ENCODE data around the gene KRT81.

Gene KRT81

GRCh38 chr12:52291267-52291935 lies at the start of gene KRT81:
KRT81 (minus strand) TSS chr12:52291534; CDS start chr12:52291465, 69 bp downstream.
- no peak for DNase-seq

DNA sequence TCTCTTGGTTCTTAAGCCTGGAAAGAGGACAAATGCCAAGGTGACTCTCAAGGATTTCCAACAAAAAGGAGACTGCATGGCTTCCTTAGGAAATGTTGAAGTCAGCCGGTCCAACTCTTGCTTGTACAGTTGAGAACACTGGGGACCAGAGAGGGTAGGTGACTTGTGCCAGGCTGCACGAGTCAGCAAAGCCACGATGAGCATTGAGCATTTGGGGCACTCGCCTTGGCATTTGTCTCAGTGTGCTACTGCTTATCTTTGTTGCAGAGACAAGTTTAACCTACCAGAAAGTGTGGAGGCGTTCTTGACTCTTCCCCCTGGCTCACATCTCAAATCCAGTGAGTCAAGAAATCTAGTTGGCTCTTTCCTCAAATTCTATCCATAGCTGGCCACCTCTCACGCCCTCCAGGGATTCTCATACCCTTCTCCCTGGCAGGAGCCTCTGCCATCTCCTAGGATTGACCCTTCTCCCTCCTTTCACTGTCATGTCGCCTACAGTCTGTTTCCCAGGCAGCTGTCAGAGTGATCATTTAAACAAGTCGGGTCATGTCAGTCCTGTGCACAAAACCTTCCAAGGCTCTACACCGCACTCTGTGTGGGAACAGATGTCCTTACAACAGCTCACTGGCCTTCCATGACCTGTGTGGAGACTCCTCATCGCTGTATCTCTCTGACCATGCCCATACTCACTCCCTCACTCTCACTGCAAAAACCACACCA lies 47.1 kb upstream of the KRT81 start:
- no peak for DNase-seq

- DNase-seq: no peak
These were observed 45.7 kb upstream of the KRT81 start for GRCh38 chr12:52337054-52337453.

- no peak for DNase-seq
These were observed 45.3 kb upstream of the KRT81 start for GRCh38 chr12:52336641-52337040.

DNA sequence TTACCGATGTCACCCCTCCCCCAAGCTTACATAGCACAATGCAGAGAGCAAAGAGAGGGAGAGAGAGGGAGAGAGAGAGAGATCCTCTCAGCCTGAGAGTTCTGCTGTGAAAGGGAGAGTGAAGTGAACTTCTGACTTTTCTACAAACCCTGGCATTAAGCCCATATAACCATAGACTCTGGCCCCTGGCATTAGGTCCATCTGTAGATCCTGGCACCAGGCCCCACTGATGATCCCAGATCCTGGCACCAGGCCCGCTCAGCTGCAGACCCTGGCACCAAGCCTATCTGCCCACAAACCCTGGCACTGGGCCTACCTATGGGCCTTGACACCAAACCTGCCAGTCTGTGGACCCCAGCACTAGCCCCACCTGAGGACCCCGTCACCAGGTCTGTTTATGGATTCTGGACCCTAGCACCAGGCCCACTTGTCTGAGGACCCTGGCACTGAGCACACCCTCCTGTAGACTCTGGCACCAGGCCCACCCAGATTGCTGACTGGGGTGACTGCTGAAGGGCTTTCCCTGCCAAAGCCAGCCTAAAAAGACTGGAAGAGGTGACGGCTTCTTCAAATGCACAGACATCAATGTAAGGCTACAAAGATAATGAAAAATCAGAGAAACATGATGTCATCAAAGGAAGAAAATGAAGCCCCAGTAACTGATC lies 44.4 kb upstream of the KRT81 start:
- no peak for DNase-seq

DNA sequence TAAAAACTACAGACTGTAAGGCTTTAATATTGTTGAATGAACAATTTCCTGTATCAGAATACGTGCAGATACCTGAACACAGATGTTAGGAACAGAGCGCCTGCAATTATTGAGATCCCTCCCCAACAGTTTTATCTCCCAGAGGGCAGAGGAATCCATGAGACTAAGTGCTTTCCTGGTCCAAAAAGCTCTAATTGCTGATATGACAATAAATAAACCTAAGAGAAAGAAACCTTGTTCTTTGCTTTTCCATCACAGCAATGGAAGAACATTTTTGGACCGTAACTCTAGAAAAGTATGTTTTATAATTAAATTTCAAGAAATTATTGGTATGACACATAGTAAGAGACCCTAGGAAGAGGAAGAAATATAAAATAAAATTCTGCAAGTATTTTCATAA lies 42.9 kb upstream of the KRT81 start:
- DNase-seq: no peak

GRCh38 chr12:52333321-52333720 lies 42.0 kb upstream of the KRT81 start:
- no peak for DNase-seq

DNA sequence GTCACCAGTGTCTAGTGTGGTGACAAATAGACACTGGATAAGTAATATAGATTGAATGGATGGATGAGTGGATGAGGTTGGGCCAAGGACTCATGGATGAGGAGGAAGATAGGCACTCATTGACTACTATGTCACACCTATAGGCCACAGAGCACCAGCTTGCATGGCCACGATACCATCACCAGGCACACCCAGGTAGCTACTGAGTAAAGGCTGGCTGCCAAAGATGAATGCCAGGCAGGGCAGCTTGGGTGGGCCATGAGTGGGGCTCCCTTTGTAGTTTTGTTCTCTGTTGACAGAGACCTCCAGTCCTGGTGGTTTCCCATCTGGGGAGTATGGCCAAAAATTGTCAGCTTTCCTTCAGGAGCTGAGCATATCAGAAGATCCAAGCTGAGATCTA lies 41.0 kb upstream of the KRT81 start:
- no peak for DNase-seq

- DNase-seq: no peak
These were observed 40.5 kb upstream of the KRT81 start for GRCh38 chr12:52331833-52332232.

DNA sequence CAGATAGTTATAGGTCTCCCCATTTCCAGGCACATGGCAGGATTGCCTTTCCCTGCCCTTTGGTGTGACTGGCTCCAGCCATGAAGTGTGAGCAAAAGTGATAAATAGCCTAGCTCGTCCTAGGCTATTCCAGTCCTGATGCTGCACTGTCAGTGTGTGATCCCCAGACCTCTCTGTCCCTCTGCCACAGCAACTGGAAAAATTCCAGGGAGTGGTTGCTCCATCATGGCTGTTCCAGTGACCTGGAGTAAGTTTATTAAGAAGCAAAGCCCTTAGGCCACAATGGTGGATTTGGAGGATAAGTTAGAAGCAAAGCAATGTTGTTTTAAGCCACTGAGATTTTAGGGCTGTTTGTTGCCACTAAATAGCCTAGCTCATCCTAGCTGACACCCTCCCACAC lies 39.7 kb upstream of the KRT81 start:
- DNase-seq: no peak

DNA sequence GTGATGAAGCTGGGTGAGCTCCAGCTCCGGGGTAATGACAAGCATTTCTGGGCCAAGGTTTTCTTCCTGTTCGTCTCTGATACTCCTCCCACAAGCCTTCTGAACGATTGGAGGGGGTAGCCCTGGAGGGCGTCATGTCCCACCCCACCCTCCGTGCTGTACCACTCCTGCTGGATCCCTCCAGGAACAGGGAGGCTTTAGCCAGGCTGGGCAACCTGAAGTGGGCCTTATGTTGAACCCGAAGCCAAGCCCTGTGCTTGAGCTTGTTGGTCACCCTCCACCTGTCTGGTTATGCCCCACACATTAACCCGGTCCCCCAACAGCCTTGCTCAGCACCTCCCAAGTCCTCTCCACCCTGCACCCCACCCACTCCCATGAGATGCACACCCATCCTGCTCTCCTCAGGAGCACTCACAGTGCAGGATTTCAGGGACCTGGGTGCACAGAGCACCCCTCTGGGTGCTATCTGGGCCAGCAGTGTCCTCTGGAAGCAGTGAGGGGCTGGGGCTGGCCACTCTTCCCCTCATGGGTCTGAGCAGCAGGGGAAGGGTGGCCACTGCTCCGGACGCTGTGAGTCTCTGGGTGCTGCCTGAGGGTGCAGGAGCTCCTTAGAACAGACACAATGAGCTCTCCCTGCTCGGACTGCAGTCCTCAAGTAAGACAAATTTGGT lies 36.6 kb upstream of the KRT81 start:
- no peak for DNase-seq

DNA sequence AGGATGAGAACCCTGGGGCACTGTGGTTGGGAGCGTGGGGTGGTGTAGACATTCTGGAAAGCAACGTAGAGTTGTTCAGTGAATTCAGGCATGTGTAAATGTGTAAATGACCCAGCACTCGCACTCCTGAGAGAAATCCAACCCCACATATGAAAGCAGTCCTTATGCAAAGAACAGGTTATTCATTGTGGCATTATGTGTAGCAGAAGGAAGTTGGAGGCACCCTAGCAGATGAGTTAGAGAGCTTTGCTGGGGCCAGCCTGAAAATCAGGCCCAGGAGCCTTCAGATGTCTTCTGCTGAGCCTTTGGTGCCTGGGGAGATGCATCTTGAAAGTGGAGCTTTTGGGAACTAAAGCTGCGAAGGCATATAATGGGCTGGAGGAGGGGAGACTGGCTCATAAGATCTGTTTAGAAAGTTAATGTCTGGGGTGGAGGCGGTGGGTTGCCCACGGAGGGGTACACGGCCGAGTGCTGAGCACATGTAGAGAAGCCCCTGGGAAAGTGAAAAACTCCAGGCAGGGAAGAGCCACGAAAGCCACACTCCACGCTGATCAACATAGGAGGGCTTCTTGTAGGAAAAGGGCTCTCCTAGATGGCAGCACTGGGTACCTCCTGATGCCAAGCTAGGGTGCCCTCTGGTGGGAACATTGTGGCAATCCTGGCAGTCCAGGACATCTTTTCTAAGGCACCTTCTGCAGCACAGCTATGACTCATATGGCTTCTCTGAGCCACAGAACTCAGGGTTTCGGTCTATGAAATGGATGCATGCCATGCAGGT lies 35.9 kb upstream of the KRT81 start:
- DNase-seq: peak; percentile 93

DNA sequence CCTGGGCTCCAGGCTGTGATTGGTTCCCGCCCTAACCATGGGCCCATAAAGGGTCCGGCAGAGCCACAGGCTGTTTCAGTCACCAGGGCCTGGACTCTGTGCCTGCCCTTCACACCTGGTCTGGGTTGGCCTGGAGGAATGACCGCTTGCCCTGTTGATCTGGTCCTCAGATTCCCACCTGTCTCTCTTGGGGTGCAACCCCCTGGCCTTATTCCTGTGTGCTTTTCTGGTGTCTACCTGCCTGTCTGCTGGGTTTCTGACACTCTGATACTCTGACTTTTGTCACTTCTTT lies 32.8 kb upstream of the KRT81 start:
- DNase-seq: no peak

DNA sequence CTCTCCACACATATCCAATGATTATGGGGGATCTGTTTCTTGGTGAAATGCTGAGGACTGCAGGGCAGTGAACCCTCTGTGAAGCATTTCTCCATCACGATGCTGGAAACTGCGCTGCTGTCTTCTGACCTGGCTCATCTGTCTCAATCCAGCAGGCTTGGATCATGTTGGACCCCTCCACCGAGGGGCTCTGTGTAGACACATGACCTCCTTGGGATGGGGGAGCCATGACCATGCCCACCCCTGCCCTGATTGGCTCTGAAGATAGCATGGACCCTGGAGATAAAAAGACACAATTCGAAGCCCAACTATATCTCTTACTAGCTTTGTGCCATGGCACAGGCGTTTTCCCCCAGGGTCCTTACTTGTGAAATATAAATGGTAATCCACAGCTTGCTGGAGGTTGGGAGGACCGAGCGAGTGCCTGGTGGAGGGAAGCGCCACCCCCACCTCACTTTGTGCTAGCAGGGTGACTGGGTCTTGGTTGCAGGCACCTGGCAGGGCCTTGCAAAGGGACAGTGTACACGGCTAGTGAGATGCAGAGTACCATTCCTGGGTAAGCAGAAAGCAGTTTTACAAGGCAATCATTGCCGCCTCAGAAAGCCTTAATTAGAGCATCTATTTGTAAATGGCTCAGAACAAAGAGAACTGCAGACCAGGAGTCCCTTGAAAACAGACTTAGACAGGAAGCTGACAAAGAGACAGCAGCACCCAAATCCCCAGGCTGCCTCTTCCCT lies 32.2 kb upstream of the KRT81 start:
- no peak for DNase-seq

DNA sequence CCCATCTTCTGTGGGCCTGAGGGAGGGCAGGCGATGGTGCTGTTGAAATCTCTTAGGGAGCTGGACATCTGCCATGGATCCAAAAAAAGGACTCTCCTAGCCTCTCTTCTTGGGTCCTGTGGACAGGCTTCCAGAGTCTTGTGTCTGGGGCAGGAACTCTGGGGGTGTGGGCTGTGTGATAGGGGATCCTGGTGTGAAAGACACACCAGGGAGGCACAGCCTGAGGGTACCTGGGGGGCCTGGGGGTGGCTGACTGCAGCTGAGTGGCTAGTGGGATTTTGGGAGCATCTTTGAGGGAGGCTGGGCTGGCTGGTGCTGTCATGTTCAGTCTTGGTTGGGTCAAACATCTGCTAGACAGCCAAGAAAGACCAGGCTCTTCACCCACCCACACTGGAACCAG lies 31.7 kb upstream of the KRT81 start:
- no peak for DNase-seq

GRCh38 chr12:52322069-52322468 lies 30.7 kb upstream of the KRT81 start:
- DNase-seq: no peak

GRCh38 chr12:52321418-52321817 lies 30.1 kb upstream of the KRT81 start:
- DNase-seq: no peak

DNA sequence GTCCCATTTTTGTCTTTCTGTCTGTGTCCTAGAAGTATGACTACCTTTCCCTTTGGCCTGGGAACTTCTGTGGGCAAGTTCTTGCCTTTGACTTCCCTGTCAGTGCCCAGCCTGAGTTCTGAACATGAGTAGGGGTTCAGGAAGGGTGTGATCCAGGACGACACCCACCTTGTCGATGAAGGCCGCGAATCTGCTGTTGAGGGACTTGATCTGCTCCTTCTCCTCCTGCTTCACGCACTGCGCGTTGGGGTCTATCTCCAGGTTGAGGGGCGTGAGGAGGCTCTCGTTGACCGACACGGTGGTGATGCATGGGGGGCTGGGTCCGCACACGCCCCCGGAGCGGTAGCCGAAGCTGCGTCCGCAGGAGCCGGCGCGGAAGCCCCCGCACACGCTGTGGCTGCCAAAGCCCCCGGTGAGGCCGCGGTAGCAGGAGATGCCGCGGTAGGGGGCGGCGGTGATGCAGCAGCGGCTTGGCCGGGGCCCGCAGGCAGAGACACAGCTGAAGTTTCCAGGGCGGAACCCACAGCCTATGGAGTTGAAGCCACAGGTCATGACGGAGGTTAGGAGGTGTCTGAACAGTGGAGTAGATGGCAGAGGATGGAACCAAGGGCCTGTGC lies 29.6 kb upstream of the KRT81 start, which contains the start of gene KRT83:
TSS of gene KRT83 (minus strand) at position 615 of the 617 bp plus-strand sequence. CDS start at position 552, 63 bp downstream.
- no peak for DNase-seq

DNA sequence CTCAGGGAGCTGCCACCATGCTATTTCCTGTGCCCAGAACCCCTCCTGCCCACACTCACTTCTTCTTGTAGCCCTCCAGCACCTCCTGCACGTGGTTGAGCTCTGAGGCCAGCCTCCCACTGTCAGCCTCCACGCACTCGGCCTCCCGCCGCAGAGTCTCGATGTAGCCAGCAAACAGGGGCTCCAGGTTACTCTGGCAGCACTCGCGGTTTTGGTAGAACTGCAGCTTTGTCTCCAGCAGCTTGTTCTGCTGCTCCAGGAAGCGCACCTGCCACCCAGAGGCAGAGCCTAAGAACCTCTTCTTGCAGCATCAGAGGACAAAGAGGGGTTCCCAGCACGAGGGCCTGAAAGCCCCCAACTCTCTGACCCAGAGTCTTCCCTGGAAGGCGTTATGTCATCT lies 27.8 kb upstream of the KRT81 start:
- no peak for DNase-seq

GRCh38 chr12:52318241-52318990 lies 27.1 kb upstream of the KRT81 start:
- no peak for DNase-seq

- DNase-seq: no peak
These were observed 26.2 kb upstream of the KRT81 start for GRCh38 chr12:52317468-52318052.
